Middle frontal gyrus (tissue), 1 donor: Measurements from ENCODE around the gene PRKCA.
"Not testable (repeated sequence)": the region's sequence is repeated elsewhere in the genome, so short reads cannot be mapped to it uniquely, and the experiment has no call there.

Experiments
- DNase-seq: peaks from one replicate; pipeline ENCODE4 v3.0.0-alpha.2; 2015; ENCODE audit warnings: low spot score; ENCODE audit errors: extremely low spot score

The PRKCA gene

GRCh38 chr17:66435182-66435581, 132.8 kb downstream of the PRKCA start:
- DNase-seq = no peak

- DNase-seq = no peak
Measured at GRCh38 chr17:66436631-66437030, 134.2 kb downstream of the PRKCA start.

GRCh38 chr17:66437476-66438026, 135.1 kb downstream of the PRKCA start:
- no peak for DNase-seq

- no peak for DNase-seq
Measured at GRCh38 chr17:66438101-66438500, 135.7 kb downstream of the PRKCA start.

- DNase-seq = no peak
Measured at GRCh38 chr17:66441101-66441661, 138.8 kb downstream of the PRKCA start.

GRCh38 chr17:66443166-66443565, 140.8 kb downstream of the PRKCA start:
- DNase-seq = no peak

GRCh38 chr17:66443606-66444005, 141.2 kb downstream of the PRKCA start:
- DNase-seq = no peak

GRCh38 chr17:66444031-66444430, 141.6 kb downstream of the PRKCA start:
- no peak for DNase-seq

GRCh38 chr17:66445229-66445628, 142.8 kb downstream of the PRKCA start:
- DNase-seq = no peak

GRCh38 chr17:66446419-66446818, 144.0 kb downstream of the PRKCA start:
- DNase-seq = no peak

- DNase-seq = no peak
Measured at GRCh38 chr17:66447159-66447558, 144.7 kb downstream of the PRKCA start.

GRCh38 chr17:66448026-66448639, 145.7 kb downstream of the PRKCA start:
- no peak for DNase-seq

- no peak for DNase-seq
Measured at GRCh38 chr17:66449418-66449977, 147.1 kb downstream of the PRKCA start.

- no peak for DNase-seq
Measured at GRCh38 chr17:66450008-66450851, 147.8 kb downstream of the PRKCA start.

- no peak for DNase-seq
Measured at GRCh38 chr17:66450852-66451158, 148.4 kb downstream of the PRKCA start.

GRCh38 chr17:66451188-66452149, 149.1 kb downstream of the PRKCA start:
- DNase-seq = no peak

GRCh38 chr17:66455060-66455459, 152.6 kb downstream of the PRKCA start:
- peak; percentile 38 for DNase-seq

GRCh38 chr17:66457499-66457898, 155.1 kb downstream of the PRKCA start:
- not testable (repeated sequence) for DNase-seq

- DNase-seq = no peak
Measured at GRCh38 chr17:66458782-66459181, 156.4 kb downstream of the PRKCA start.

GRCh38 chr17:66459811-66460270, 157.4 kb downstream of the PRKCA start:
- no peak for DNase-seq

GRCh38 chr17:66460558-66460957, 158.1 kb downstream of the PRKCA start:
- DNase-seq = no peak
